Measurements from ENCODE around the gene ISCA1.

- TF ChIP-seq RFX5 (IDR thresholded peaks at IDR 0.05; ENCODE audit: borderline replicate concordance, low read depth, low read length) (no peak), RAD21 (IDR thresholded peaks at IDR 0.05 in 1 of 2, conservative IDR thresholded peaks at IDR 0.05 in 1 of 2; ENCODE audit: low read depth in 2 of 2, low read length in 2 of 2) (no peak), NRF1 (IDR thresholded peaks at IDR 0.05; ENCODE audit: low read depth, low read length) (no peak), BACH1 (IDR thresholded peaks at IDR 0.05; ENCODE audit: low read length) (no peak), CTCF (IDR thresholded peaks at IDR 0.05; ENCODE audit: control extremely low read depth in 1 of 3, insufficient read depth in 1 of 3, low read depth in 1 of 3, low read length in 3 of 3) (no peak), EZH2 (IDR thresholded peaks at IDR 0.05; ENCODE audit: low read depth, low read length, severe bottlenecking) (no peak), CBX8 (IDR thresholded peaks at IDR 0.05; ENCODE audit: borderline replicate concordance, low read depth, low read length) (no peak), GABPA (IDR thresholded peaks at IDR 0.05; ENCODE audit: borderline replicate concordance, insufficient read depth, low read length) (no peak), ASH2L (IDR thresholded peaks at IDR 0.05; ENCODE audit: low read length) (peak; percentile 46), KDM5A (IDR thresholded peaks at IDR 0.05; ENCODE audit: low read length) (no peak), USF2 (IDR thresholded peaks at IDR 0.05; ENCODE audit: low read length) (no peak)
Observed at GRCh38 chr9:86281593-86282076, 703 bp downstream of the ISCA1 start.

All from H1 (cell line).